Measurements from ENCODE around the gene KANSL1. TPM values are rescaled to one million over a fixed set of nuclear protein-coding genes. Genes with fewer than 3 reads are reported as not detected.

Gene KANSL1
- total RNA-seq, 1 donor = 171 TPM

- no peak overlapping the region for H3K4me3 ChIP-seq (ENCODE audit: low read depth, low read length)
- no peak for TF ChIP-seq CTCF (IDR thresholded peaks at IDR 0.05; ENCODE audit: insufficient read depth, low read depth, low read length)
Observed at GRCh38 chr17:46171939-46172338, 21.3 kb downstream of the KANSL1 start.

GRCh38 chr17:46170639-46171429 is 22.4 kb downstream of the KANSL1 start:
- no peak for TF ChIP-seq CTCF (IDR thresholded peaks at IDR 0.05; ENCODE audit: insufficient read depth, low read depth, low read length)
- no peak overlapping the region for H3K4me3 ChIP-seq (ENCODE audit: low read depth, low read length)
- no peak for DNase-seq (ENCODE audit: low read depth)

More at GRCh38 chr17:46171939-46172338, 21.3 kb downstream of the KANSL1 start:
- DNase-seq (ENCODE audit: low read depth) = no peak

- no peak for TF ChIP-seq CTCF (IDR thresholded peaks at IDR 0.05; ENCODE audit: insufficient read depth, low read depth, low read length)
- no peak for DNase-seq (ENCODE audit: low read depth)
Observed at GRCh38 chr17:46169913-46170638, 23.2 kb downstream of the KANSL1 start.

GRCh38 chr17:46167826-46168569 is 25.2 kb downstream of the KANSL1 start:
- TF ChIP-seq CTCF (IDR thresholded peaks at IDR 0.05; ENCODE audit: insufficient read depth, low read depth, low read length) = no peak
- H3K4me3 ChIP-seq (ENCODE audit: low read depth, low read length) = peak overlapping the region; percentile 11
- peak; percentile 91 for DNase-seq (ENCODE audit: low read depth)

More at GRCh38 chr17:46169913-46170638, 23.2 kb downstream of the KANSL1 start:
- H3K4me3 ChIP-seq (ENCODE audit: low read depth, low read length) = no peak overlapping the region

- TF ChIP-seq CTCF (IDR thresholded peaks at IDR 0.05; ENCODE audit: insufficient read depth, low read depth, low read length) = no peak
- no peak for DNase-seq (ENCODE audit: low read depth)
- H3K4me3 ChIP-seq (ENCODE audit: low read depth, low read length) = no peak overlapping the region
Observed at GRCh38 chr17:46167267-46167666, 26.0 kb downstream of the KANSL1 start.

- DNase-seq (ENCODE audit: low read depth) = no peak
- no peak for TF ChIP-seq CTCF (IDR thresholded peaks at IDR 0.05; ENCODE audit: insufficient read depth, low read depth, low read length)
- no peak overlapping the region for H3K4me3 ChIP-seq (ENCODE audit: low read depth, low read length)
Observed at GRCh38 chr17:46166692-46167249, 26.5 kb downstream of the KANSL1 start.
